Bronchus fibroblast of lung (primary cell): ENCODE results near the gene CXCR4. TPM values are rescaled to one million over a fixed set of nuclear protein-coding genes. Genes with fewer than 3 reads are reported as not detected.

Experiments used
- total RNA-seq: library from RNA; depleted of rRNA; stranded (reverse); fragments of >200 nt; gene quantifications from 2 replicates; pipeline ENCODE4 v1.2.3, GENCODE V29; 2015

The CXCR4 gene
- not detected in 2 replicates for total RNA-seq

DNA sequence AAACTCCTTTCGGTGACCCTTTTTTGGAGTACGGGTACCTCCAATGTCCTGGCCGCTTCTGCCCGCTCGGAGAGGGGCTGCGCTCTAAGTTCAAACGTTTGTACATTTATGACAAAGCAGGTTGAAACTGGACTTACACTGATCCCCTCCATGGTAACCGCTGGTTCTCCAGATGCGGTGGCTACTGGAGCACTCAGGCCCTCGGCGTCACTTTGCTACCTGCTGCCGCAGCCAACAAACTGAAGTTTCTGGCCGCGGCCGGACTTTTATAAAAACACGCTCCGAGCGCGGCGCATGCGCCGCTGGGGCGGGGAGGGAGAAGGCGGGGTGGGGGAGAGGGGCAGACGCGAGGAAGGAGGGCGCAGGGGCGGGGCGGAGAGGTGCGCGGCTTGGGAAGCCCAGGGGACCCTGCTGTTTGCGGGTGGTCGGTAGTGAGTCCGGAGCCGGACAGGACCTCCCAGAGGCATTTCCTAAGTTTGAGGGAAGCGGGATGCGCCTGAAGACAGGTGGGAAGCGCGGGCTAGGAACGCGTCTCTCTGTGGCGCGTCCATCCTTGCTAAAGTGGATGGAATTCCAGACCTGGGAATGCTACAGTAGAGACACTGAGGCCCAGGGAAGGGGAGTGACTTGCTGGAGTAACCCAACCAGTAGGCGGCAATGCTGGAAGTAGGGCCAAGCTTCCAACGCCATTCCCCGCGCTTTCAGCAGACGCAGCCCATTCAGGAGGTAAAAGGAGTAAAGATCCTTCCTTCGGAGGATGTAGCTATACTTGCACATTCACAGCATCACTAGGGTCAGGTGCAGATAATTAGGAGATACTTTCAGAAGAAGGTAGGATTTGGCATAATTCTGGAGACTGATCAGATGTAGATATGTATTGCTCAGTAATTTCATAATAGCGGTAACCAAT lies at the start of gene CXCR4:
Gene CXCR4, minus strand, starts transcription at position 241 of the 910 bp plus-strand sequence. Its CDS starts 89 bp downstream, at position 152.

Other genes with a start within 250 kb of the CXCR4 start
- gene MCM6, start 241.7 kb downstream of the CXCR4 start, total RNA-seq: 44.4 and 46.5 TPM in 2 replicates
- 48.8 and 62.5 TPM in 2 replicates for gene DARS1, start 132.5 kb downstream of the CXCR4 start, total RNA-seq